KMS-11 (cell line): ENCODE data around the gene MAP1LC3A.
A peak's percentile ranks its signal among the peaks of the same experiment; 100 is the strongest.

Experiments
- H2AFZ ChIP-seq: fragments of 200-600 bp; sonication (generic); 2 replicates; pipeline ENCODE4 v1.6.1; 2016; ENCODE audit warnings: antibody characterized with exemption, mixed run types, low read depth
- H3K27ac ChIP-seq: fragments of 200-600 bp; sonication (generic); 2 replicates; pipeline ENCODE4 v1.6.1; 2016; ENCODE audit warnings: mild to moderate bottlenecking, mixed run types
- H3K27me3 ChIP-seq: fragments of 200-600 bp; sonication (generic); 2 replicates; pipeline ENCODE4 v1.6.1; 2017; ENCODE audit warnings: mild to moderate bottlenecking, low read depth, mixed run types, moderate library complexity; ENCODE audit not compliant: insufficient read depth
- H3K36me3 ChIP-seq: fragments of 200-600 bp; sonication (generic); 2 replicates; pipeline ENCODE4 v1.6.1; 2017; ENCODE audit warnings: mild to moderate bottlenecking, mixed run types; ENCODE audit not compliant: insufficient read depth
- H3K4me1 ChIP-seq: fragments of 200-600 bp; sonication (generic); 2 replicates; pipeline ENCODE4 v1.6.1; 2016; ENCODE audit warnings: mild to moderate bottlenecking, low read depth, mixed run types; ENCODE audit not compliant: poor library complexity, severe bottlenecking
- H3K4me2 ChIP-seq: fragments of 200-600 bp; sonication (generic); 2 replicates; pipeline ENCODE4 v1.7.0; 2016; ENCODE audit warnings: mild to moderate bottlenecking, mixed run types
- H3K4me3 ChIP-seq: fragments of 200-600 bp; sonication (generic); IDR thresholded peaks from 2 replicates; pipeline ENCODE4 v1.6.1; 2017; ENCODE audit warnings: low read depth, low read length, mixed read lengths; ENCODE audit not compliant: insufficient read depth
- H3K79me2 ChIP-seq: fragments of 200-600 bp; sonication (generic); 2 replicates; pipeline ENCODE4 v1.6.1; 2016; ENCODE audit warnings: low read depth, mixed run types; ENCODE audit not compliant: insufficient read depth
- H3K9ac ChIP-seq: fragments of 200-600 bp; sonication (generic); 2 replicates; pipeline ENCODE4 v1.6.1; 2016; ENCODE audit warnings: mild to moderate bottlenecking, mixed run types
- H4K20me1 ChIP-seq: fragments of 200-600 bp; sonication (generic); 2 replicates; pipeline ENCODE4 v1.6.1; 2016; ENCODE audit warnings: mild to moderate bottlenecking, mixed run types; ENCODE audit not compliant: insufficient read depth
- CTCF ChIP-seq: fragments of 200-600 bp; sonication (generic); conservative IDR thresholded peaks from 2 replicates; pipeline ENCODE4 v1.6.1; 2017; ENCODE audit warnings: low read depth, mild to moderate bottlenecking, antibody characterized with exemption, low read length, moderate library complexity, mixed read lengths

The MAP1LC3A gene

DNA sequence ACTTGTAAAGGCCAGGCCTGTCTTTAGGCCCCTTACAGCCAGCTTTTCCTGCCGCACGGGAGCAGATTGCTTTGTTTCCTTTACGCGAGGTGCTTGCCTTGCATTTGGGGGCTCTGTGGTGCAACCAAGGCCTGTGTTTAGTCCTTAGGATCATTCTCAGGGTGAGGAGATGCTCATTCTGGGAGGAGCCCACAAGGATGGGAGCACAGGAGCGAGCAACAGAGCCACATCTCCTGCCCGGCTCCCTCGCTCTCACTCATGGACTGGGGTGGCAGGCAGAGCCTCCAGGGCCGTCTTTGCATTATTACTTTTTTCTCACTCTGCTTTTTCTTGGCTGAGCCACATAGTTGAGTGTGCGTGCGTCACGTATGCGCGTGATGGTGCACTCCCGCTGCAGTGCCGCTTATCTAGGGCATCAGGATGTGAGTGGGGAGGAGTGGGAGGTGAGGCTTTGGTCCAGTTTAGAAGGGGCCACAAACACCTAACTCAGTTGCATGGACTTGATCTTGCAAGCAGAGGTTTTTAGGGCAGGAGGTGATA, 23.1 kb upstream of the MAP1LC3A start:
- TF ChIP-seq CTCF = no peak
- H3K27me3 ChIP-seq = no peaks in the 10 kb centered on the region
- no peak overlapping the region for H3K4me2 ChIP-seq
- no peaks in the 10 kb centered on the region for H4K20me1 ChIP-seq
- no peak overlapping the region for H2AFZ ChIP-seq
- H3K79me2 ChIP-seq = no peaks in the 10 kb centered on the region
- peaks cover 6% of the 10 kb centered on the region for H3K4me1 ChIP-seq
- no peak overlapping the region for H3K4me3 ChIP-seq
- H3K27ac ChIP-seq = no peak overlapping the region
- H3K36me3 ChIP-seq = peaks cover 5% of the 10 kb centered on the region; the same call in 1 of the 2 replicates
- no peak overlapping the region for H3K9ac ChIP-seq

DNA sequence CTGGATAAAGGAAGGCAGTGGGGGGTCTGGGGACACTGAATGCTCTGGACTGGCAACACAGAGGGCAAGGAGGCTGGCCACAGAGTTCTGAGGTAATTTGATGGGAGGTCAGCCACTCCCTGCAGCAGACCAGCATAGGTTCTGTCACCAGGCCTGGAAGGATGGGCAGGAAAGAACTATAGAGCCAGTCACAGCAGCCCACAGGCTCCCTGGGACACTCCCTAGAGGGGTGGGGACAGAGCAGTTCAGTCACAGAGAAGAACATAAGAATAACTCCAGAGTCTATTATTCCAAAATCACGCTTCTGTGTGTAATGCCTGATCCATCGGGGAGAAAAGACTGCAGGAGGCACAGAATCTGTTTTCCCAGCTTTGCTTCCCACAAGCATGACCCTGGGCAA, 22.7 kb upstream of the MAP1LC3A start:
- TF ChIP-seq CTCF = no peak
- no peaks in the 10 kb centered on the region for H3K27me3 ChIP-seq
- H3K4me1 ChIP-seq = peaks cover 5% of the 10 kb centered on the region
- no peak overlapping the region for H3K4me3 ChIP-seq
- H3K36me3 ChIP-seq = peaks cover 5% of the 10 kb centered on the region; the same call in 1 of the 2 replicates
- H2AFZ ChIP-seq = no peak overlapping the region
- H4K20me1 ChIP-seq = no peaks in the 10 kb centered on the region
- no peak overlapping the region for H3K27ac ChIP-seq
- H3K4me2 ChIP-seq = no peak overlapping the region
- H3K79me2 ChIP-seq = no peaks in the 10 kb centered on the region
- no peak overlapping the region for H3K9ac ChIP-seq

- Histone ChIP-seq H3K4me1 (peaks cover 5% of the 10 kb centered on the region), H3K79me2 (no peaks in the 10 kb centered on the region), H3K27ac (no peak overlapping the region), H3K36me3 (peaks cover 5% of the 10 kb centered on the region; the same call in 1 of the 2 replicates), H3K4me2 (no peak overlapping the region), H2AFZ (no peak overlapping the region), H3K27me3 (no peaks in the 10 kb centered on the region), H4K20me1 (no peaks in the 10 kb centered on the region), H3K9ac (no peak overlapping the region), H3K4me3 (no peak overlapping the region)
- TF ChIP-seq CTCF = peak; percentile 36; the same call in 1 of the 2 replicates
Measured at GRCh38 chr20:34536798-34537394, 21.6 kb upstream of the MAP1LC3A start.

DNA sequence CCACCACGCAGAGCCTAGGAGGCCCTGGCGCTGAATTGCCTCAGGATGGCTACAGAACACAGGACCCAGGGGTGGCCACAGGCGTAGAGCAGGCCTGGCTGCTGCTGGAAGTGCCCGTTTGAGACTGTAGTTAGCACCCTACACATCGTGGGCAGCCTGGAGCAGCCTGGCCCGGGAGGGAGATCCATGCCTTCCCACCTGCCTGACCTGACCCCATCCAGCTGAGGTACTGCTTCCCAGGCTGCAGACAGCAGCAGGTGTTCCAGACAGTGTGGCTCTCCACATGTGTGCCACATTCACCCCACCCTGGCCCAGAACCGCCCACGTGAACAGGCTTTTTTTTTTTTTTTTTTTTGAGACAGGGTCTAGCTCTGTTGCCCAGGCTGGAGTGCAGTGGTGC, 20.9 kb upstream of the MAP1LC3A start:
- H3K9ac ChIP-seq = no peak overlapping the region
- H3K4me3 ChIP-seq = no peak overlapping the region
- H3K27ac ChIP-seq = no peak overlapping the region
- H3K27me3 ChIP-seq = no peaks in the 10 kb centered on the region
- H4K20me1 ChIP-seq = no peaks in the 10 kb centered on the region
- no peaks in the 10 kb centered on the region for H3K79me2 ChIP-seq
- no peak for TF ChIP-seq CTCF
- H2AFZ ChIP-seq = no peak overlapping the region
- no peak overlapping the region for H3K4me2 ChIP-seq
- peaks cover 5% of the 10 kb centered on the region; the same call in 1 of the 2 replicates for H3K36me3 ChIP-seq
- peaks cover 5% of the 10 kb centered on the region for H3K4me1 ChIP-seq
